NCI-H187 treated with DMSO at 0.1 percent for 48 hours (cell line): ENCODE results near the gene DEPDC4.
"Not testable (repeated sequence)": the region's sequence is repeated elsewhere in the genome, so short reads cannot be mapped to it uniquely, and the experiment has no call there.

Experiments
- DNase-seq: peaks from one replicate; lab custom pipeline; 2025; lab: John Stamatoyannopoulos, UW

Gene DEPDC4

GRCh38 chr12:100263131-100263530 is 3.7 kb downstream of the DEPDC4 start:
- no peak for DNase-seq

DNA sequence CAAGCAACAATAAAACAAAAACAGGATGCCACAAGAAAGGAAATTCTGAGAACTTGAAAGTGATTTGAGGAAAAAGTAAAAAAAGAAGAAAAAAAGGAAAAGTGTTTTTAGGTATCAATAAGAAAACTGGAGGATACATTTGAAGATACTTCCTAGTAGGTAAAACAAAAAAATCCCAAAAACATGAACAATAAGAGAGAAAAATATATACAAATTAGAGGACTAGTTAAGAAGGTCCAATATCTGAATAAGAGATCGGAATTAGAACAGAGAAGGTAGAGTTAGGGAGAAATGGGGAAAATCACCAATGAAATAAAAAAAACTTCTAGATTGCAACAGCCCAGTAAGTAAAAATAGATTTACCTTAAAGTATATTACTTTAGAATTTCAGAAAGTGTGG is 8.8 kb downstream of the DEPDC4 start:
- DNase-seq: no peak

- no peak for DNase-seq
These were observed 12.0 kb downstream of the DEPDC4 start for GRCh38 chr12:100254876-100255275.

GRCh38 chr12:100253437-100253836 is 13.4 kb downstream of the DEPDC4 start:
- DNase-seq: no peak

GRCh38 chr12:100251917-100252316 is 15.0 kb downstream of the DEPDC4 start:
- DNase-seq: no peak

- DNase-seq: no peak
These were observed 16.9 kb downstream of the DEPDC4 start for GRCh38 chr12:100249941-100250340.

DNA sequence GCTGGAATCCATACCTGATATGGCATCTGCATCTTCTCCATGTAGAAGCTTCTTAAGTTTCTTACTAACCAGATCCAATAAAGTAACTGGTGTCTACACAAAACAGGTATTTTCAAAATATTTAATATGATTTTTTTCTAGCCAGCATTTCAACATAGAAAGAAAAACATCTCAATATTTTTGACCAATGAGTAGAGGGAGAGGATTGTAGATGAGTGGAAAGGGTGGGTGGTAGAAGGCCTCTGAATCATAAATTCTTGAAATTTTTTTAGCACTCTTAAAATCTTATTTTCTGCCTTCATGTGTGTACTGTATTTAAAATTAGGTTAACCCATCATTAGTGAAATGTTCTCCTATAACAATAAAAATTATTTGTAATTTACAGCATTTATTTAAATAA is 18.0 kb downstream of the DEPDC4 start:
- DNase-seq: no peak

DNA sequence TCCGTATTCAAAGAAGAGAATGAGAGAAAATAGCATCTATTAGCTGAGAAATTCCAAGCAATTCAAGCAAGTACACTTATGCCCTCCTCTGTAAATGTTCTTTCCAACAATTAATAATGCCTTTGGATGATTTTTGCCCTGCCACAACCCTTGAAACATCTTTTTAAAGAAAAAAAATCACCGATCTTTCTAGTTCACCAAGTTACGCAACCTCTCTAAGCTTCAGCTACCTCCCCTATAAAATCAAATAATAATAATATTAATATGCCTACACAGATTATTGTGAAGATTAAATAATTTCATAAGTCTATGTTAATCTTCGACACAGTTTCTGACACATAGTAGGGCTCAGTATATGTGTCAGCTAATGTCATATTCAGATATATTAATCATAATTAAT is 19.1 kb downstream of the DEPDC4 start:
- DNase-seq: no peak

GRCh38 chr12:100243137-100243536 is 23.7 kb downstream of the DEPDC4 start:
- no peak for DNase-seq

- DNase-seq: no peak
These were observed 27.3 kb downstream of the DEPDC4 start for GRCh38 chr12:100239589-100239988.

GRCh38 chr12:100238801-100239200 is 28.1 kb downstream of the DEPDC4 start:
- no peak for DNase-seq

GRCh38 chr12:100234591-100235304 is 32.1 kb downstream of the DEPDC4 start:
- DNase-seq: no peak

- no peak for DNase-seq
These were observed 32.7 kb downstream of the DEPDC4 start for GRCh38 chr12:100234166-100234565.

DNA sequence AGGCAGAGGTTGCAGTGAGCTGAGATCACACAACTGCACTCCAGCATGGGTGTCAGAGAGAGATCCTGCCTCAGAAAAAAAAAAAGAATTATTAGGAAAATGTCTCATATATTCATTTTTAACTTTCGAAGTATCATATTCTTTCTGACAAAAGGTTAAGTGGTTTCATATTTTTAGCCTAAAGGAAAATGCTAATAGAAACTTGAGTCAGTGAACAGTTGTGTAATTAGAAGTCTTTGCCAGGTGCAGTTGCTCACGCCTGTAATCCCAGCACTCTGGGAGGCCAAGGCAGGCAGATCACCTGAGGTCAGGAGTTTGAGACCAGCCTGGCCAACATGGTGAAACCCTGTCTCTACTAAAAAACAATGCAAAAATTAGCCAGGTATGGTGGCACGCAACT is 35.0 kb downstream of the DEPDC4 start:
- not testable (repeated sequence) for DNase-seq

- no peak for DNase-seq
These were observed 37.0 kb downstream of the DEPDC4 start for GRCh38 chr12:100229876-100230275.

DNA sequence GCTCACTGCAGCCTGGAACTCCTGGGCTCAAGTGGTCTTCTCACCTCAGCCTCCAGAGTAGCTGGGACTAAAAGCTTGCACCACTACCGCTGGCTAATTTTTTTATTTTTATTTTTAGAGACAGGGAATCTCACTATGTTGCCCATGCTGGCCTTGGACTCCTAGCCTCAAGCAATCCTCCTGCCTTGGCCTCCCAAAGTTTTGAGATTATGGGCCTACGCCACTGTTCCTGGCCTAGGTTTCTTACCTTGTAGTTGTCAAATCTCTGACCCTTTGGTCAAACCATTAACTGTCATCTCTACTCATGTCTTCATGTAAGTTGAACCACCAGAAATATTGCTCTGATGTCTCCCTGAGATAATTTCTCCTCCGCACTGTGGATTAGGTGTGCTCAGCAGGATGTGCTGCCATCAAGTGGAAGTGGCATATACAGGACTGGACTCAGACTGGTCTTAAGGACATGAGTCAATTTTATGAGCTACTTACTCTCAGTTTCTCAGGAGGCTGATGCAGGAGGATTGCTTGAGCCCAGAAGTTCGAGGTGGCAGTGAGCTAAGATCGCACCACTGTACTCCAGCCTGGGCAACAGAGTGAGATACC is 37.7 kb downstream of the DEPDC4 start:
- DNase-seq: no peak

GRCh38 chr12:100225491-100225890 is 41.4 kb downstream of the DEPDC4 start:
- DNase-seq: no peak

GRCh38 chr12:100222173-100222572 is 44.7 kb downstream of the DEPDC4 start:
- DNase-seq: not testable (repeated sequence)

DNA sequence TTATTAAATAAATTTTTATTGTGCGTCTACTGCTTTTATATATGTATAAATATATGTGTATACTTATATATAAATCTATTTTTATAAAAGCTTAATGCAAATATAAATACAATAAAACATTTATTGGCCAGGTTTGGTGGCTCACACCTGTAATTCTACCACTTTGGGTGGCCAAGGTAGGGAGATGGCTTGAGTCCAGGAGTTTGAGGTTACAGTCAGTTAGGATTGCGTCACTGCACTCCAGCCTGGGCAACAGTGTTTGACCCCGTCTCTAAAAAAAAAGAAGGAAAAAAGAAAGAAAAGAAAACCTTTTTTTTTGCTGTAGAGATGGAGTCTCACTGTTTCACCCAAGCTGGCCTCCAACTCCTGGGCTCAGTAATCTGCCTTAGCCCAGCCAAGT is 45.4 kb downstream of the DEPDC4 start:
- no peak for DNase-seq

DNA sequence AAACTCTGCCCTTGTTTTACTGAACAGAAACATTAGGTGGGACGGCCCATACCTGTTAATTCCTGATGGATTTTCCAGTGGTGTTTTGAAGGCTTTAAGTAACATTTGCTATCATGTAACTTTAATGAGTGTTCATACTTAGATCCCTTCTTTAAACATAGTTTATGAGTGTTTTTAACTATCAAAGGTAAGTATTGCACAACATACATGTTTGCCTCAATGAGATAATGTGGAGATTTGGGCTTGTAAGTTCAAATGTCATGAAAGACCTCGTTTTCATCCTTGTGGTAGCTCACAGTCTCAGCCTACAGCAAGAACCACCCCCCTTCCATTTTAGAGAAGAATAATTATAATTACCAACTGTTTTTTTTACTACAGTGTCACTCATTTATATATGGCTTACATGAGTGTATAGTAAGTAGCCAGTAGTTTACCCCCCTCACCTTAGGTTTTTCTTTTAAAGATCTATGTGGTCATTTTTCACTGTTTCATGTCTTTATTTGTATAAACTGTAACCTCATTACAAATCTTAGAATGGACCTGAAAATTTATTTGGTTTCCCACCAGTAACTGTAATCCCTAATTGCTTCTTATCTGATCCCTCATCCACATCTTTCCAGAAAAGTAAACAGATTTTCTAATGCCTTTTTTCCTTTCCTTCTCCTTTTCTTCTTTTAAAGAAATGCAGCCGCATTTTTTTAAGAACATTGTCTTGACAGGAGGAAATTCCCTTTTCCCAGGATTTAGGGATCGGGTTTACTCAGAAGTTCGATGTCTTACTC is 47.4 kb downstream of the DEPDC4 start:
- no peak for DNase-seq

GRCh38 chr12:100216337-100216736 is 50.5 kb downstream of the DEPDC4 start:
- DNase-seq: no peak

DNA sequence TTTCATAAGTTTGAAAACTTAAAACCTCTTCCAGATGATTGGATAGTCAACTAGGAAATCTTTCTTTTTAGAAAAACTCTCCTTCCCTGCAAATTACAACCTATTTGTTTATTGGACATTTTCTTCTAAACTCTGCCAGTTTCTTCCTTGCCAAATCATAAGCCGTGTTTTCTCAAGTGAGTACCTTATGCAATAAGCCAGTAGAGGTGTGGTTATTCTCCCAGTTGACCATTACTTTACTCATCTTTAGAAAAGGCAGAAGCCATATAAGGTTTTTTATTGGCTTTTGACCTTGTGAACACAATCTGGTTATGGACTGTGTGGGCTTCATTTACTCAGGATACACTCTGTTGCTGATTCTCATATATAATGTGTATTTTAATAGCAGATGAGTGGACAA is 51.7 kb downstream of the DEPDC4 start:
- DNase-seq: no peak

- DNase-seq: no peak
These were observed 52.4 kb downstream of the DEPDC4 start for GRCh38 chr12:100214518-100214917.
